ENCODE results near the gene VPS13D.

The VPS13D gene

DNA sequence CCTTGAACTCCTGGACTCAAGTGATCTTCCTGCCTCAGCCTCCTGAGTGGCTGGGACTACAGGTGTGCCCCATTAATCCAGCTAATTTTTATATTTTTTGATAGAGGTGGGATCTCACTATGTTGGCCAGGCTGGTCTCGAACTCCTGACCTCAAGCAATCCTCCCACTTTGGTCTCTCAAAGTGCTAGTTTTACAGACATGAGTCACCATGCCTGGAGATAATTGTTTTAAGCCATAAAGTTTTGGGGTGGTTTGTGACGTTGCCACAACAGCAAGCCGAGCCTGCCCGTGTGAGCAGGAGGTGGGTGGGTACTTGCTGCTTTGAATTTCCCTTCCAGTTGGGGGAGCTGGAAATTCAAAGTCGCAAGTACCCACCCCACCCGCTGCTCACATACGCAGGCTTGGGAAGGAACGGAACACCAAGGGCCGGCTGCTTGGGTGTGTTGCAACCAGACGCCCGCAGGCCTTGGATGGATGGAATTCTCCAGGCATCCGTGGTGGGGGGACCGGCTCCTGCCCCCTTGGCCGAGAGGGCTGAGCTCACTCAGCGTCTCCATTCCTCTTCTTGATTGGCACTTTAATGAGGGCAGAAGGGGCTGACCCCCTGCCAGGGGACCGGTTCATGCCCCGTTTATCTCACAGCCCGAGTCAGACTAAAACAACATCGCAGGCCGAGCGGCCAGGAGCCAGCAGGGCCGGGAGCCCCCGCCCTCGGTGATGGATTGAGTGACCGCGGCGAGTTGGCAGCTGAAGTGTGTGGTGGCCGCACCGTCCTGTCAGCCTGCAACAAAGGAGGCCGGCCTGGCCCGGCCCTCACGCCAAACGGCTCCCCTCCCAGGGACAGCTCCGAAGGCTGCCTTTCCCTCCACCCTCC lies 310.1 kb downstream of the VPS13D start:
- DNase-seq (ENCODE audit: extremely low spot score) = no peak
- CTCF ChIA-PET = interaction anchor here (1.2 kb wide), 1 partner anchor 20 kb away, joined by 3 read pairs; no protein-coding TSS in a partner anchor
- POLR2A ChIA-PET = no interaction called here
- TF ChIP-seq, protein P1, sequence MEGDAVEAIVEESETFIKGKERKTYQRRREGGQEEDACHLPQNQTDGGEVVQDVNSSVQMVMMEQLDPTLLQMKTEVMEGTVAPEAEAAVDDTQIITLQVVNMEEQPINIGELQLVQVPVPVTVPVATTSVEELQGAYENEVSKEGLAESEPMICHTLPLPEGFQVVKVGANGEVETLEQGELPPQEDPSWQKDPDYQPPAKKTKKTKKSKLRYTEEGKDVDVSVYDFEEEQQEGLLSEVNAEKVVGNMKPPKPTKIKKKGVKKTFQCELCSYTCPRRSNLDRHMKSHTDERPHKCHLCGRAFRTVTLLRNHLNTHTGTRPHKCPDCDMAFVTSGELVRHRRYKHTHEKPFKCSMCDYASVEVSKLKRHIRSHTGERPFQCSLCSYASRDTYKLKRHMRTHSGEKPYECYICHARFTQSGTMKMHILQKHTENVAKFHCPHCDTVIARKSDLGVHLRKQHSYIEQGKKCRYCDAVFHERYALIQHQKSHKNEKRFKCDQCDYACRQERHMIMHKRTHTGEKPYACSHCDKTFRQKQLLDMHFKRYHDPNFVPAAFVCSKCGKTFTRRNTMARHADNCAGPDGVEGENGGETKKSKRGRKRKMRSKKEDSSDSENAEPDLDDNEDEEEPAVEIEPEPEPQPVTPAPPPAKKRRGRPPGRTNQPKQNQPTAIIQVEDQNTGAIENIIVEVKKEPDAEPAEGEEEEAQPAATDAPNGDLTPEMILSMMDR (IDR thresholded peaks at IDR 0.05; ENCODE audit: control extremely low read depth, extremely low read depth, low read depth, missing control alignments) = no peak

DNA sequence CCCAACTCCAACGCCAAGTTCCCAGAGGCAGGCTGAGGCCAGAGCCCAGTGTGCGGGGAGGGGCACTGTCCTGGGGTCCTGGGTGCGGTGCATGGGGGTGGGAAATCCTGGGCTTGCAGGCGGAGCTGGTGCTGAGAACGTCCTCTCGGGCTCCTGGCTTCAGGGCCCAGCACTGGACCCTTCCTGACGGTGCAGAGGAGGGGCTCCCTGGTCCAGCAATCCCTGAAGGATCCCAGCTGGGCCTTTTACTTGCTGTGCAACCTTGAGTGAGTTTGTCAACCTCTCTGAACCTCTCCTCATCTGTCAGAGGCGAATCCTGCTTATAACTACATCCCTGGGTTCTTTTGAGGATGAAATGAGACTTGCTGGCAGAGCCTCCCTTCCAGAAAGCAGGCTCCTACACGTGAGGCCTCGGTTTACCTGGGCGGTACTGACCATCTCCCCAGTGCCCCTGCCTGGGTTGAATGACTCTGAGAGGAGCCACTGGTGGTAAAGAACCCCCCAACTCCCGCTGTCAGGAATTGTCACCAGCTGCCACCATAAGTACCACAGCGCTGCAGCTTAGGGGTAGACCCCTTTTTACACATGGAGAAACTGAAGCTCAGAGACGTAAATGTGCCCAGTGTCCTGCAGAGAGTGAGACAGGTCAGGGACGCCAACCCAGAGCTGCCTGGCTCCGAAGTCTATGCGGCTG lies 310.9 kb downstream of the VPS13D start:
- POLR2A ChIA-PET = no interaction called here
- no peak for DNase-seq (ENCODE audit: extremely low spot score)
- TF ChIP-seq, protein P1 (IDR thresholded peaks at IDR 0.05; ENCODE audit: control extremely low read depth, extremely low read depth, low read depth, missing control alignments) = no peak
- CTCF ChIA-PET = interaction anchor here (1.2 kb wide), 1 partner anchor 20 kb away, joined by 3 read pairs; no protein-coding TSS in a partner anchor

DNA sequence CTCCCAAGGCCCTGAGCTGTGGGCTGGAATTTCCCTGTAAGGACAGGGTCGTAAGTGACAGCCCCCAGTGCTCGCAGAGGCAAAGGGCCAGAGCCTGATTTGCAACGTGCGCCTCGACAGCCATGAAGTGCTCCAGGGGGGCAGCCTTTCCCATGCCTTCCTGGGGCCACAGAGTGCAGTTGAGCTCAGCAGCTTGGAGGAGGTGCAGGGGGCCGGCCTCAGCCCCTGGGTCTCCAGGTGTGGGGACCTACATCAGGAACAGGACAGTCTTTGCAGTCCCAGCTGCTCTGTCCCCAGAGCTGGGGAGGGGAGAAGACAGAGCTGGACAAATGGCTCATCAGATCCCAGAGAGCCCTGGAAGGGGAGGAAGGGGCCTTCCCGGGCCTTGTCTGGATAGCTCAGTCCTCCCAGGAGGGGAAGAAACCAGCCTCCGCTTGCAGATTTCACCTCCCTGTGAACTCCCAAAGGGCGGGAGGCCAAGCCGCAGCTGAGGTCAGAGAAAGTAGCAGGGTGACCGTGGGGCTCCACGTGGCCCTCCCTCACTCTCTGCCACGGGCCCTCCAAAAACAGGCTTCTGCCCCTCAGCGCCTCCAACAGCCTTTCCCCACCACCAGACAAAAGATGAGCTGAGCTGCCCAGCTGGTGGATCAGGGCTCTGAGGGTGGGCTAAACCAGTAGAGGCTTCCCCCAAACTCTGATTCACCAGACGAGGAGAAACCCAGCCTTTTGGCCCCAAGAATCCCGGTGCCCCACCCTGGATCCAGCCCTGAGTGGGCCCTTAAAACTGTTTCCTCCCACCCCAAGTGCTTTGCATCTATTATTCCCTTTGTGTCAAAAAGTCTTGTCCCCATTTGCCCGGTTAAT lies 311.7 kb downstream of the VPS13D start:
- no peak for DNase-seq (ENCODE audit: extremely low spot score)
- POLR2A ChIA-PET = no interaction called here
- CTCF ChIA-PET = interaction anchor here (1.2 kb wide), 1 partner anchor 19 kb away, joined by 3 read pairs; no protein-coding TSS in a partner anchor
- TF ChIP-seq, protein P1 (IDR thresholded peaks at IDR 0.05; ENCODE audit: control extremely low read depth, extremely low read depth, low read depth, missing control alignments) = no peak

DNA sequence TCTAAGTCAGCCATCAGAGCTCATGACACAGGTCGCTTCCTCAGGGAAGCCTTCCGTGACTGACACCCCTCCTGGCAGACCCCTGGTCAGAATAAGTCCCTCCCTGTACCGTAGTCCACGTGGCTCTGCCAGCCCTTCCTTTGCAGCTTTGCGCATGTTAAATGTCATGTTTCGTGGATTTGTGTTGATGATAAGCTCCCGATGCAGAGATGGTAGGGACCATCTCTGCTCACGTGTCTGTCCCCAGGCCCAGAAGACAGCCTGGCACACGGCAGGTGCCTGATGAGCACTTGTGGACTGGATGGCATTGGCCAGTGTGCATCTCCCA lies 312.3 kb downstream of the VPS13D start:
- ChIA-PET POLR2A (no interaction called here), CTCF (no interaction called here)
- TF ChIP-seq, protein P1 (IDR thresholded peaks at IDR 0.05; ENCODE audit: control extremely low read depth, extremely low read depth, low read depth, missing control alignments) = no peak
- no peak for DNase-seq (ENCODE audit: extremely low spot score)

DNA sequence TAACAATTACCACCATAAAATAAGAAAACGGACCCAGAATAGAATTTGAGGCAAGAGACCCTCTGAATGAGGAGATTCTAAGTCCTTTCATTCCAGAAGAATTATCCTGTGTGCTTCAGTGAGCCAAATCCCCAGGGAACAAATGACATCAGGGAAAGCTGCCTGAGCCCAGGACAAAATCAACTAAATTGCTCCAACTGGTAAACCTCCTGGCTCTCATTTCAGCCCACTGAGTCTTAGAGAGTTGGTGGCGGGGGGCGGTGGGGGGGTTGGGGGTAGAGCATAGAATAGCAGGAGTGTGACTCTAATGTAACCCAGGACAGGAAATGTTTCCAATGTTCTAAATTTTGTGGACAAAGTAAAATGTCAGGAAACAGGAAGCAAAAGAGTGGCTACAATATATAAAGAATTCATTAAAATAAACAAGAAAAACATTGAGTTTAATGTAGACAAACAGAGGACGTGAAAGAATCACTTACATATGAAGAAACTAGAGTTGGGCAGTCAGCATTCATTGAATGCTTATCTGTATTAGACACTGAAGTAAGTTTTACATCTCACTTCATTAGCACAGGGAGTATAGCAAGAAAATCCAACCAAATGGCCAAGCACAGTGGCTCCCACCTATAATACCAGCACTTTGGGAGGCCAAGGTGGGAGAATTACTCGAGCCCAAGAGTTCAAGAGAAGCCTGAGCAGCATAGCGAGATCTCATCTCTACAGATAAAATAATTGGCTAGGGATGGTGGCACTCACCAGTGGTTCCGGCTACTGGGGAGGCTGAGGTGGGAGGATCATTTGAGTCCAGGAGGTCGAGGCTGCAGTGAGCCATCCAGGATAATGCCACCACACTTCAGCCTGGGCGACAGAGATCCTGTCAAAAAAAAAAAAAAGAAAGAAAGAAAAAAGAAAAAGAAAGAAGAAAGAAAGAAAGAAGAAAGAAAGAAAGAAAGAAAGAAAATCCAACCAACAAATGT lies 313.1 kb downstream of the VPS13D start:
- POLR2A ChIA-PET = no interaction called here
- TF ChIP-seq, protein P1 (IDR thresholded peaks at IDR 0.05; ENCODE audit: control extremely low read depth, extremely low read depth, low read depth, missing control alignments) = no peak
- DNase-seq (ENCODE audit: extremely low spot score) = no peak

More for the DNA sequence above, 313.1 kb downstream of the VPS13D start:
- CTCF ChIA-PET = no interaction called here
